NK-92 treated with Interleukin-12 subunit alpha and Interleukin-12 subunit beta, amount 100 ng/mL, for 24 hours (cell line): ENCODE measurements around the gene GLIS1.

Source experiments
- DNase-seq: peaks from one replicate; lab custom pipeline; 2025; lab: John Stamatoyannopoulos, UW

The GLIS1 gene

GRCh38 chr1:53508991-53509666 lies 229.8 kb downstream of the GLIS1 start:
- DNase-seq, result no peak

GRCh38 chr1:53508056-53508990 lies 230.6 kb downstream of the GLIS1 start:
- no peak for DNase-seq

- no peak for DNase-seq
Observed at GRCh38 chr1:53507116-53507820, 231.7 kb downstream of the GLIS1 start.

- no peak for DNase-seq
Observed at GRCh38 chr1:53506355-53507050, 232.5 kb downstream of the GLIS1 start.

GRCh38 chr1:53505891-53506290 lies 233.1 kb downstream of the GLIS1 start:
- no peak for DNase-seq

- DNase-seq, result no peak
Observed at GRCh38 chr1:53505401-53505800, 233.6 kb downstream of the GLIS1 start.

GRCh38 chr1:53504901-53505300 lies 234.1 kb downstream of the GLIS1 start:
- DNase-seq, result no peak

- DNase-seq, result no peak
Observed at GRCh38 chr1:53503433-53504217, 235.3 kb downstream of the GLIS1 start.

- no peak for DNase-seq
Observed at GRCh38 chr1:53502641-53503432, 236.1 kb downstream of the GLIS1 start.

GRCh38 chr1:53501065-53502005 lies 237.6 kb downstream of the GLIS1 start:
- DNase-seq, result no peak

- DNase-seq, result no peak
Observed at GRCh38 chr1:53500204-53501064, 238.5 kb downstream of the GLIS1 start.

- DNase-seq, result no peak
Observed at GRCh38 chr1:53499257-53500203, 239.4 kb downstream of the GLIS1 start.

- no peak for DNase-seq
Observed at GRCh38 chr1:53498555-53499131, 240.3 kb downstream of the GLIS1 start.

- no peak for DNase-seq
Observed at GRCh38 chr1:53495633-53496345, 243.2 kb downstream of the GLIS1 start.

- no peak for DNase-seq
Observed at GRCh38 chr1:53490351-53490750, 248.6 kb downstream of the GLIS1 start.

- no peak for DNase-seq
Observed at GRCh38 chr1:53486395-53487026, 252.5 kb downstream of the GLIS1 start.
